ENCODE results near the gene SIRPD. TPM values are rescaled to one million over a fixed set of nuclear protein-coding genes. Genes with fewer than 3 reads are reported as not detected.

SIRPD gene
- total RNA-seq, 2 donors from 2014 or later: not detected

- TF ChIP-seq CTCF (IDR thresholded peaks at IDR 0.05): no peak
- Histone ChIP-seq H3K36me3 (replicated peaks in 1 of 2; ENCODE audit: insufficient read depth in 1 of 2, low read depth in 2 of 2) (no peaks in the 10 kb centered on the region), H3K27me3 (no peaks in the 10 kb centered on the region), H3K9me3 (no peaks in the 10 kb centered on the region), H3K4me1 (no peaks in the 10 kb centered on the region), H3K27ac (no peak overlapping the region), H3K4me3 (no peak overlapping the region)
- intact Hi-C loops (cut with DNase I): no loop called here
- DNase-seq (no peak), ATAC-seq (no peak)
- 56 to 63% methylated on average over 5 of the region's 5 CpGs for WGBS, 2 donors
These were observed 72.9 kb downstream of the SIRPD start for GRCh38 chr20:1484438-1485116.

Small RNA genes within 50 kb of the gene (small RNA-seq; reads per million reads assigned to genes)
- gene RNU6-917P: not detected

Other genes starting within 250 kb of the SIRPD start
- gene SDCBP2, start 228.6 kb downstream of the SIRPD start, total RNA-seq: 10 to 100 TPM; 14.8 to 20.0 TPM
- gene FKBP1A, start 164.7 kb downstream of the SIRPD start, total RNA-seq: 10 to 100 TPM; 47.5 to 57.7 TPM
- gene NSFL1C, start 90.9 kb downstream of the SIRPD start, total RNA-seq: 10 to 100 TPM; 23.1 to 33.7 TPM
- 1 to 10 TPM in 1 of 2 donors, under 1 TPM in 1; 0.33 to 2.3 TPM for gene SIRPB2, start 66.3 kb downstream of the SIRPD start, total RNA-seq
- 10 to 100 TPM in 1 of 2 donors, 1 to 10 TPM in 1; 1.3 to 14.2 TPM for gene SIRPB1, start 62.3 kb upstream of the SIRPD start, total RNA-seq
- not detected for gene SIRPG, start 100.1 kb upstream of the SIRPD start, total RNA-seq

All from body of pancreas (tissue), 4 donors.